Measurements from ENCODE around the gene ACACB. TPM values are rescaled to one million over a fixed set of nuclear protein-coding genes. Genes with fewer than 3 reads are reported as not detected.

The ACACB gene
- total RNA-seq, 1 donor from 2014 or later, result 130 TPM

DNA sequence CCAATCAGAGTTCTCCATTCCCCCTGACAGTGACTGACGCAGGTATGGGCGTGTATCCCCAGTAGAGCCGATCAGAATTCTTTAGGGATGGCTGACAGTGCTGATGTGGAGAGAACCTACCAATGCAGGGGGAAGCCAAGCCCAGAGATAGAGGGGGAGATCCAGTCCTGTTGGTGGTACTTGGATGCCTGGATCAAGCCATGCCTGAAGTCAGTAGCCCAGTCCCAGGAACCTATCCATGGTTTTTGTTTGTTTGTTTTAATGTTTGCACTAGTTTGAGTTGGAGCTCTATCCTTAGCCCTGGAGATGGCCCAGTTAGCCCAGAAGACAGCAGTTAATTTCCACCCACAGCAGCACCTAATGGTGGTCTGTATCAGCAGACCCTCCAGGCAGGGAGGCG is 152.5 kb downstream of the ACACB start:
- H3K36me3 ChIP-seq, result peaks cover 0 to 24% of the 10 kb centered on the region in 2 donors
- DNase-seq (ENCODE audit: extremely low spot score in 2 of 2), result no peak
- H3K4me3 ChIP-seq, result no peak overlapping the region
- H3K27ac ChIP-seq, result no peak overlapping the region
- intact Hi-C loops (cut with DNase I), result loop anchor here (5.0 kb wide), 1 partner anchor 118 kb away; no protein-coding TSS in a partner anchor
- no peaks in the 10 kb centered on the region for H3K27me3 ChIP-seq
- H3K9me3 ChIP-seq, result no peaks in the 10 kb centered on the region
- TF ChIP-seq POLR2A (IDR thresholded peaks at IDR 0.05) (no peak), POLR2AphosphoS5 (IDR thresholded peaks at IDR 0.05; ENCODE audit: insufficient read depth in 1 of 2, low read depth in 1 of 2) (no peak)
- TF ChIP-seq, protein P1, sequence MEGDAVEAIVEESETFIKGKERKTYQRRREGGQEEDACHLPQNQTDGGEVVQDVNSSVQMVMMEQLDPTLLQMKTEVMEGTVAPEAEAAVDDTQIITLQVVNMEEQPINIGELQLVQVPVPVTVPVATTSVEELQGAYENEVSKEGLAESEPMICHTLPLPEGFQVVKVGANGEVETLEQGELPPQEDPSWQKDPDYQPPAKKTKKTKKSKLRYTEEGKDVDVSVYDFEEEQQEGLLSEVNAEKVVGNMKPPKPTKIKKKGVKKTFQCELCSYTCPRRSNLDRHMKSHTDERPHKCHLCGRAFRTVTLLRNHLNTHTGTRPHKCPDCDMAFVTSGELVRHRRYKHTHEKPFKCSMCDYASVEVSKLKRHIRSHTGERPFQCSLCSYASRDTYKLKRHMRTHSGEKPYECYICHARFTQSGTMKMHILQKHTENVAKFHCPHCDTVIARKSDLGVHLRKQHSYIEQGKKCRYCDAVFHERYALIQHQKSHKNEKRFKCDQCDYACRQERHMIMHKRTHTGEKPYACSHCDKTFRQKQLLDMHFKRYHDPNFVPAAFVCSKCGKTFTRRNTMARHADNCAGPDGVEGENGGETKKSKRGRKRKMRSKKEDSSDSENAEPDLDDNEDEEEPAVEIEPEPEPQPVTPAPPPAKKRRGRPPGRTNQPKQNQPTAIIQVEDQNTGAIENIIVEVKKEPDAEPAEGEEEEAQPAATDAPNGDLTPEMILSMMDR (IDR thresholded peaks at IDR 0.05), result no peak
- no peaks in the 10 kb centered on the region for H3K4me1 ChIP-seq

DNA sequence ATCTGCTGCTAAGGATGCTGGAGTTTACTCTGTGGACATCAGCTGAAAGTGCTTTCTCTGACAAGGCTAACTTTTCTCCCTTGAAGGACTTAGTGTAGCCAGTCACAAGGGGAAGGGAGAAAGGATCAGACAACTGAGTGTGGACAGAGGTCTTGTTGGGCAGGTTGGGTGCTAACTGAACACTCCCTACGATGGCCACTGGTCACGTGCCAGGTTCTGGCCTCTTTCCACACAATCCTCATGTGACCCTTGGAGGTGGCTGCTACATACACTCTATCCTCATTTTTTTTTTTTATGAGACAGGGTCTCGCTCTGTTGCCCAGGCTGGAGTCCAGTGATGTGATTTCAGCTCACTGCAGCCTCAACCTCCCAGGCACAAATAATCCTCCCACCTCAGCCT is 153.0 kb downstream of the ACACB start:
- TF ChIP-seq, protein P1 (IDR thresholded peaks at IDR 0.05), result no peak
- TF ChIP-seq POLR2A (IDR thresholded peaks at IDR 0.05) (no peak), POLR2AphosphoS5 (IDR thresholded peaks at IDR 0.05; ENCODE audit: insufficient read depth in 1 of 2, low read depth in 1 of 2) (no peak)

DNA sequence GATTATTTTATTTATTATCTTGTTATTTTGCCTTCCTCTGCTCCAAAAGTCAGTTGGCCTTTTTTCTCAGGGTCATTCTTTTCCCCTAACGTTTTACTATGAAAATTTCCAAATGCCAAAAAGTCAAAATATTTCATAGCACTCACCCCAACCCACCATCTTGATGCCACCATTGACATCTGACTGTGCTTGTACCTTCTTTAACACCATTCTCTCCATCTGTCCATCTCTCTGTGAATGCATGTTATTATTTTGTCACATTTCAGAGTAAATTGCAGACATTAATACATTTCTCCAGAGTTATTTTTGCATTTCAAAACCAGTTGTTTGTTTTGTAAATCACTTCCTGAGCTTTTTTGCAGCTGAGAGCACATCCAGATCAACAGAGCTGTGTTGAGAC is 154.1 kb downstream of the ACACB start:
- H3K4me3 ChIP-seq, result no peak overlapping the region
- no peaks in the 10 kb centered on the region for H3K9me3 ChIP-seq
- H3K4me1 ChIP-seq, result no peaks in the 10 kb centered on the region
- no peaks in the 10 kb centered on the region for H3K27me3 ChIP-seq
- TF ChIP-seq, protein P1 (IDR thresholded peaks at IDR 0.05), result no peak
- TF ChIP-seq POLR2A (IDR thresholded peaks at IDR 0.05) (no peak), POLR2AphosphoS5 (IDR thresholded peaks at IDR 0.05; ENCODE audit: insufficient read depth in 1 of 2, low read depth in 1 of 2) (no peak)
- DNase-seq (ENCODE audit: extremely low spot score in 2 of 2), result no peak
- intact Hi-C loops (cut with DNase I), result no loop called here
- peaks cover 0 to 17% of the 10 kb centered on the region in 2 donors for H3K36me3 ChIP-seq
- no peak overlapping the region for H3K27ac ChIP-seq

More for the DNA sequence above, 153.0 kb downstream of the ACACB start:
- no peaks in the 10 kb centered on the region for H3K27me3 ChIP-seq
- DNase-seq (ENCODE audit: extremely low spot score in 2 of 2), result no peak
- H3K36me3 ChIP-seq, result peaks cover 0 to 22% of the 10 kb centered on the region in 2 donors
- H3K9me3 ChIP-seq, result no peaks in the 10 kb centered on the region
- no peak overlapping the region for H3K4me3 ChIP-seq
- H3K27ac ChIP-seq, result no peak overlapping the region
- H3K4me1 ChIP-seq, result no peaks in the 10 kb centered on the region
- intact Hi-C loops (cut with DNase I), result loop anchor here (5.0 kb wide), 1 partner anchor 118 kb away; no protein-coding TSS in a partner anchor

- H3K9me3 ChIP-seq, result no peaks in the 10 kb centered on the region
These were observed 155.0 kb downstream of the ACACB start for GRCh38 chr12:109271418-109271817.

DNA sequence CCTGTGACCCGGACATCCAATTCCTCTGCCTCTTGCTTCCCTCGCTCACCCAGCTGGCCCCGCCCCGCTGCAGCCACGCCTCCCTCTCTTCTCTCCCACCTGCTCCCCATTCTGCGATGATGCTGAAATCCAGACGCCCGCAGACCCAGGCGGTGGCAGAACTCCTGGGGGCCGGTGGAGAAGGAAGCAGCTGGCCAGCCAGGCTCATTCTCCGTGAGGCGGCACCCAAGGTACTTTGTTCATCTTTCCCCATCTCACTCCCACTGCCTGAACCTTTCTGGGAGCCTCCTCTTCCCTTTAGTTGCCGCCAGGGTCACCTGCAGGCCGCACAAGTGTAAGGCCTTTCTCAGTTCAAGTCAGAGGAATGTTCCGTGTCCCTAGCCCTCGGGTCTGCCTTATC is 157.0 kb downstream of the ACACB start:
- Histone ChIP-seq H3K9me3 (no peaks in the 10 kb centered on the region), H3K27me3 (no peaks in the 10 kb centered on the region), H3K4me1 (peaks cover 5% of the 10 kb centered on the region), H3K27ac (no peak overlapping the region), H3K4me3 (no peak overlapping the region), H3K36me3 (no peaks in the 10 kb centered on the region)
- intact Hi-C loops (cut with DNase I), result no loop called here
- no peak for TF ChIP-seq POLR2AphosphoS5 (IDR thresholded peaks at IDR 0.05; ENCODE audit: insufficient read depth in 1 of 2, low read depth in 1 of 2)
- TF ChIP-seq, protein P1 (IDR thresholded peaks at IDR 0.05), result no peak
- TF ChIP-seq POLR2A (IDR thresholded peaks at IDR 0.05), result no peak
- DNase-seq (ENCODE audit: extremely low spot score in 2 of 2), result no peak

More at GRCh38 chr12:109271418-109271817, 155.0 kb downstream of the ACACB start:
- TF ChIP-seq POLR2AphosphoS5 (IDR thresholded peaks at IDR 0.05; ENCODE audit: insufficient read depth in 1 of 2, low read depth in 1 of 2) (no peak), POLR2A (IDR thresholded peaks at IDR 0.05) (no peak)
- TF ChIP-seq, protein P1 (IDR thresholded peaks at IDR 0.05), result no peak
- intact Hi-C loops (cut with DNase I), result no loop called here
- DNase-seq (ENCODE audit: extremely low spot score in 2 of 2), result no peak
- Histone ChIP-seq H3K4me1 (no peaks in the 10 kb centered on the region), H3K27ac (no peak overlapping the region), H3K36me3 (peaks cover 0 to 8% of the 10 kb centered on the region in 2 donors), H3K4me3 (no peak overlapping the region), H3K27me3 (no peaks in the 10 kb centered on the region)

All from vagina (tissue), 2 donors.